Measurements from ENCODE around the gene APCDD1L.

DNA sequence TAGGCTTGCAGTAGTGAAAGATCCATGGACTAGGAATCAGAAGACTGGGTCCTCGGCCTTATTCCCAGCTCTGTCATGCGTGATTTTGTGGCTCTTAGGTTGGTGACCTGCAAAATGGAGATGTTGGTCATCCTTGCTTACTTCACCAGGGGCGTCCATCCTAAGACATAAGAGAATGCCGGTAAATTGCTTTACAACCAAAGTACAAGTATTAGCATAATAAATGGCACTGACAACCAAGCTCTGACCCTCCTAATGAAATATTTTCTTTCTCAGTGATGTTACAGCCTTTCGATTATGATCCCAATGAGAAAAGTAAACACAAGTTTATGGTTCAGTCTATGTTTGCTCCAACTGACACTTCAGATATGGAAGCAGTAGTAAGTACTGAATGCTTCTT, 80.9 kb downstream of the APCDD1L start:
- TF ChIP-seq, protein P1, sequence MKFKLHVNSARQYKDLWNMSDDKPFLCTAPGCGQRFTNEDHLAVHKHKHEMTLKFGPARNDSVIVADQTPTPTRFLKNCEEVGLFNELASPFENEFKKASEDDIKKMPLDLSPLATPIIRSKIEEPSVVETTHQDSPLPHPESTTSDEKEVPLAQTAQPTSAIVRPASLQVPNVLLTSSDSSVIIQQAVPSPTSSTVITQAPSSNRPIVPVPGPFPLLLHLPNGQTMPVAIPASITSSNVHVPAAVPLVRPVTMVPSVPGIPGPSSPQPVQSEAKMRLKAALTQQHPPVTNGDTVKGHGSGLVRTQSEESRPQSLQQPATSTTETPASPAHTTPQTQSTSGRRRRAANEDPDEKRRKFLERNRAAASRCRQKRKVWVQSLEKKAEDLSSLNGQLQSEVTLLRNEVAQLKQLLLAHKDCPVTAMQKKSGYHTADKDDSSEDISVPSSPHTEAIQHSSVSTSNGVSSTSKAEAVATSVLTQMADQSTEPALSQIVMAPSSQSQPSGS (IDR thresholded peaks at IDR 0.05; ENCODE audit: low read length), result no peak
- no peak for TF ChIP-seq CTCF (IDR thresholded peaks at IDR 0.05; ENCODE audit: control extremely low read depth in 1 of 3, insufficient read depth in 1 of 3, low read depth in 1 of 3, low read length in 3 of 3)
- TF ChIP-seq CEBPB (IDR thresholded peaks at IDR 0.05; ENCODE audit: low read depth, low read length), result no peak
- no peak for TF ChIP-seq CREB1 (IDR thresholded peaks at IDR 0.05)
- no peak for TF ChIP-seq BCL11A (IDR thresholded peaks at IDR 0.05; ENCODE audit: low read depth in 2 of 2, low read length in 2 of 2)
- no peak for TF ChIP-seq EP300 (IDR thresholded peaks at IDR 0.05; ENCODE audit: borderline replicate concordance in 1 of 2, low read depth in 2 of 2, low read length in 2 of 2)
- TF ChIP-seq ZNF274 (IDR thresholded peaks at IDR 0.05; ENCODE audit: borderline replicate concordance, extremely low read depth, low read length), result no peak
- TF ChIP-seq MAX (IDR thresholded peaks at IDR 0.05), result no peak
- TF ChIP-seq POLR2A (IDR thresholded peaks at IDR 0.05; ENCODE audit: control extremely low read depth in 1 of 2, low read depth in 2 of 2, low read length in 2 of 2), result no peak
- no peak for TF ChIP-seq POLR2AphosphoS5 (IDR thresholded peaks at IDR 0.05; ENCODE audit: low read depth, low read length)
- TF ChIP-seq TCF12 (IDR thresholded peaks at IDR 0.05; ENCODE audit: low read depth, low read length), result no peak
- no peak for TF ChIP-seq CBX8 (IDR thresholded peaks at IDR 0.05; ENCODE audit: borderline replicate concordance, low read depth, low read length)
- no peak for TF ChIP-seq RAD21 (IDR thresholded peaks at IDR 0.05 in 1 of 2, conservative IDR thresholded peaks at IDR 0.05 in 1 of 2; ENCODE audit: low read depth in 2 of 2, low read length in 2 of 2)
